Omental fat pad (tissue), 4 donors: Measurements from ENCODE around the gene DLG5. TPM values are rescaled to one million over a fixed set of nuclear protein-coding genes. Genes with fewer than 3 reads are reported as not detected.

Source experiments
- ATAC-seq: fragments of 150-250 bp; one replicate; pipeline ENCODE4 v1.9.1; 2016; ENCODE audit warnings: mild to moderate bottlenecking, moderate library complexity; ENCODE audit not compliant: low FRiP score
- DNase-seq: peaks from one replicate; pipeline ENCODE4 v3.0.0-alpha.2; 2019; ENCODE audit warnings: low spot score
- total RNA-seq, 4 donors: library from RNA; depleted of rRNA; stranded (reverse); fragments of >200 nt; gene quantifications; one replicate each; pipeline ENCODE4 v1.1.0, GENCODE V29; 2016
- TF ChIP-seq, protein P1 (sequence below), 3 donors: fragments of 450-650 bp; IDR thresholded peaks; one replicate each; pipeline ENCODE4 v1.5.1; 2016 to 2017; ENCODE audit warnings: antibody characterized with exemption in 3 of 3, mild to moderate bottlenecking in 3 of 3, moderate library complexity in 2 of 3

Gene DLG5
- total RNA-seq, 4 donors from 2014 or later: 28.1 to 42.7 (median 38.3) TPM

DNA sequence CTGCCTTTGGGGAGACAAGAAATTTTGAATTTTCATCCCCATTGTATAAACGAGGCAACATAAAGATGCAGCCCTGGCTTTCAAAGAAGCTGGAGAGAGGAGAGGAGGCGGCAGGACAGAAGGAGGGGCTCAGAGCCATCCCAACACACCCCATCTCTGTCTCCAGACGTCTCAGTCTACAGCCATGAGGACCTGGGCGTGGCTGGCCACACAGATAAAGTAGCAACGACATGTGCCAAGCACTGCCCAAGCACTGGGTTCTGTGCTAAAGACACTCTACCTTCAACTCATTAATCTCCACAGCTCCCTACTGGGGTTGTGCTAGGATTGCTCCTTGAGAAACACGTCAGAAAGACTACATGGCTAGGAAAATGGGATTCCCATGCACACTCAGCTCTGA, 65.2 kb downstream of the DLG5 start:
- TF ChIP-seq, protein P1, sequence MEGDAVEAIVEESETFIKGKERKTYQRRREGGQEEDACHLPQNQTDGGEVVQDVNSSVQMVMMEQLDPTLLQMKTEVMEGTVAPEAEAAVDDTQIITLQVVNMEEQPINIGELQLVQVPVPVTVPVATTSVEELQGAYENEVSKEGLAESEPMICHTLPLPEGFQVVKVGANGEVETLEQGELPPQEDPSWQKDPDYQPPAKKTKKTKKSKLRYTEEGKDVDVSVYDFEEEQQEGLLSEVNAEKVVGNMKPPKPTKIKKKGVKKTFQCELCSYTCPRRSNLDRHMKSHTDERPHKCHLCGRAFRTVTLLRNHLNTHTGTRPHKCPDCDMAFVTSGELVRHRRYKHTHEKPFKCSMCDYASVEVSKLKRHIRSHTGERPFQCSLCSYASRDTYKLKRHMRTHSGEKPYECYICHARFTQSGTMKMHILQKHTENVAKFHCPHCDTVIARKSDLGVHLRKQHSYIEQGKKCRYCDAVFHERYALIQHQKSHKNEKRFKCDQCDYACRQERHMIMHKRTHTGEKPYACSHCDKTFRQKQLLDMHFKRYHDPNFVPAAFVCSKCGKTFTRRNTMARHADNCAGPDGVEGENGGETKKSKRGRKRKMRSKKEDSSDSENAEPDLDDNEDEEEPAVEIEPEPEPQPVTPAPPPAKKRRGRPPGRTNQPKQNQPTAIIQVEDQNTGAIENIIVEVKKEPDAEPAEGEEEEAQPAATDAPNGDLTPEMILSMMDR (IDR thresholded peaks at IDR 0.05): no peak
- ATAC-seq: no peak
- DNase-seq: no peak

DNA sequence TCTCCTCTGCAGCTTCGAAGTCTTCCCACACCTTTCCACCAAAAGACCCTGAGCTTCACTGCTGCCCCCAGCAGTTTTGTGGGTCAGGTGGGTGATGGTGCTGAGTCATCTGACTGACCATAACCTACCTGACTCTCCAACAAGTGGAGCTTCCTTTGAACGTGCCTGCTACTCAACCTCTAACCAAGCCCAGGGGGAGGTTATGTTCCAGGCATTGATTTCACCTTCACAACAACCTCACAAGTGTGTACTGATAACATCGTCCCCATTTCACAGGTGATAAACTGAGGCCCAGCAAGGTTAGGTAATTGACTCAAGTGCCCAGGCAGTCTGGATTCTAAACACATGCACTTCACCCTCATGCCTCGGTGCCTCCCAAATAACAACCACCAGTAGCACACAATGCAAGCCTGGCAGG, 66.7 kb downstream of the DLG5 start:
- TF ChIP-seq, protein P1 (IDR thresholded peaks at IDR 0.05): no peak
- DNase-seq (no peak), ATAC-seq (no peak)

DNA sequence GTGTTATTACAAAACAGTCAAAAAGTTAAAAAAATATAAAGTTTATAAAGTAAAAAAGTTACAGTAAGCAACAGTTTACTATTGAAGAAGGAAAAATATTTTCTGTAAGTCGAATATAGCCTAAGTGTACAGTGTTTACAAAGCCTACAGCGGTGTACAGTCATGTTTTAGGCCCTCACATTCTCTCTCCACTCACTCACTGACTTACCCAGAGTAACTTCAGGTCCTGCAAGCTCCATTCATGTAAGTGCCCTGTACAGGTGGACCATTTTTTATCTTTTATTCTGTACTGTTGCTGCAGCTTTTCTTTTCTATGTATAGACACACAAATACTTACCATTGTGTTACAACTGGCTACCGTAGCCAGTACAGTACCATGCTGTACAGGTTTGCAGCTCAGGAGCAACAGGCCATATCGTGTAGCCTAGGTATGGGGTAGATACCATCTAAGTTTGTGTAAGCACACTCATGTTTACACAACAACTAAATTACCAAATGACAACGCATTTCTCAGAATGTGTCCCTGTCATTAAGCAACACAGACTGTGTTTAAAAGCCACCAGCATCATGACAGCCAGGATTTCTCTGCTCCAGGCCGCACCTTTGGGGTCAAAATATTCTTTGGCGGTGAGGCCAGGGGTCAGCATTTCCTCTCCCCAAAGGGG, 67.2 kb downstream of the DLG5 start:
- TF ChIP-seq, protein P1 (IDR thresholded peaks at IDR 0.05): no peak
- no peak for ATAC-seq
- DNase-seq: no peak

DNA sequence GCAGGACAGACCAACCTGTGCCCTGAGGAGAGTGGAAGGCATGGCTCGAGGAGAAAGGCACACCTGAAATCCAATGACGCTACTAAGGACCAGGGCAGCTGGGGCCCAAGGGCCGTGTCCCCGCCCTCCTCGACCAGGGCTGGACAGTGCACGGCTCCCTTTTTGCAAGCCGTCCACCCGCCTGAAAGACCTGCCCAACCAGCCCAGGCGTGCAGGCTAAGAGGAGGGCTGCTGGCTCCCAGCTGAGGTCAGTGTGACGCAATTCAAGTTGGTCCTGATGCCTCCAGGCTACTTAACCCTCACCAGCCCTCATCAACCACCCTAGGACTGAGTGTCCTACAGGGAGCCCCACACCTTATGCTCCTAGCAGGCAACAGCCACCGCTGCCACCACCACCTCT, 69.3 kb downstream of the DLG5 start:
- DNase-seq (no peak), ATAC-seq (peak; percentile 64)
- TF ChIP-seq, protein P1 (IDR thresholded peaks at IDR 0.05): no peak

DNA sequence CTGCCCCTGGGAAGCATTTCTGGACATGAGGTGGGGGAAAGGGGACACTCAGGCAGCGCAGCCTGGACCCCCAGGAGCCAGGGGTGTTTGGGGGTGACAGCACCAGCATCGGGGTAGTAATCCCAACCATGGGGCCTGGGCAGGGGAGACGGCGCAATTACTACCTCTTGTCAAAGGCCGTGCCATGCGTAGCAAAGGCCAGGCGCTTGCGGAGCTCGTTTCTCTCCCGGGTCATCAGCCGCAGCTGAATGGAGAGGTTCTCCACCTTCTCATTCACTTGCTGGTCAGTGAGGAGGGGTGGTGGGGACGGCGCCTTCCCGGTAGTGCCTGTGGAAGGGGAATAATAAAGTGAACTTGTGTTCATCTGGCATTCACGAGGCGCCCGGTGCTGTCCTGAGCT, 70.0 kb downstream of the DLG5 start:
- DNase-seq (no peak), ATAC-seq (no peak)
- TF ChIP-seq, protein P1 (IDR thresholded peaks at IDR 0.05): no peak

DNA sequence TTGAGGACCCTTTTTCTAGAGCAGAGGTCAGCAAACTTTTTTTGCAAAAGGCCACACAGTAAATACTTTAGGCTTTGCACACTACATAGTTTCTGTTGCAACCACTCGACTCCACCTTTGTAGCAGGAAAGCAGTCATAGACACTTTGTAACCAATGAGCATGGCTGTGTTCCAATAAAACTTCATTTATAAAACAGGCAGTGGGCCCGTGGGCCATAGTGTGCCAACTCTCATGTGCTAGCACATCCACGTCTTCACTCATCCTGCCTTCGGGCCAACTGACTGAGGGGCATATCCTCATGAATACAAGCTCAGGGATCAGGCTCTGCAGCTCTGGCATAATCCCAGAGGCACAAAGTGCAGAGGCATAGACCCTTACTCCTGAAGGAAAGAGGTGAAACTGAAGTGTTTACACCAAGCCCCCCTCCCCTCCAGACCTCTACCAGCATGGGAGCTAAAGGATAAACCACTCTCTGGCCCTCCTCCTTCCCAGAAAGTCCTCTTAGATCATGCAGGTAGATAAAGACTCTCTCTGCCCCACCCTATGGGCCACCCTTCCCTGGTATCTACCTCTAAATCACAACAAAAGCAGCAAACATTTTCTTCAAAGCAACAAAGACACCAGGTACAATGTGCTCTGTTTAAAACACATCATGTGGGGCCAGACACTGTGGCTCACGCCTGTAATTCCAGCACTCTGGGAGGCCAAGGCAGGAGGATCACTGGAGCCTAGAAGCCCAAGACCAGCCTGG, 71.0 kb downstream of the DLG5 start:
- TF ChIP-seq, protein P1 (IDR thresholded peaks at IDR 0.05): no peak
- ATAC-seq (no peak), DNase-seq (no peak)

DNA sequence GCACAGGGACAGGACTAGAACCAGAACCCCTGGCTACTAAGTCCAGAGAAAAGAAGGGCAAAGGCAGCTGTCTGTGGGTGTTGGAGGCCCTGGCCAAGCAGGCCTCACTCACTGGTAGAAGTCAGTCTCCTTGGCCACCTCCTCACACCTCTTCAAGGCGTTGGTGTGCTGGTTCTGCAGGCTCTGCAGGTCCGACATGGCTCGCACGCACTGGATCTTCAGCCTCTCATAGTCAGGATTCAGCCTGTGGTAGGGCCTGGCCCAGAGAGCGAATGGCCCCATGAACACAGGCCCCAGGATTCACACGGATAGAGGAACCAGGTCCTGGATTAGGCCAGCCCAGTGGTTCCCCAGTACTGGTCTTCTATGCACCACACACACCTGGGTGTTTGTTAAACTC, 72.4 kb downstream of the DLG5 start:
- DNase-seq: no peak
- ATAC-seq: no peak
- TF ChIP-seq, protein P1 (IDR thresholded peaks at IDR 0.05): no peak
